Testis (tissue), 3 donors: ENCODE measurements around the gene CUX1. TPM values are rescaled to one million over a fixed set of nuclear protein-coding genes. Genes with fewer than 3 reads are reported as not detected.

Experiments used
- DNase-seq: peaks from one replicate; pipeline ENCODE4 v3.0.0-alpha.2; 2019
- H3K27ac ChIP-seq, 2 donors: fragments of 200-600 bp; sonication (generic); one replicate each; pipeline ENCODE4 v1.5.1; 2019
- H3K27me3 ChIP-seq: fragments of 200-600 bp; sonication (generic); one replicate; pipeline ENCODE4 v1.5.1; 2019
- H3K36me3 ChIP-seq: fragments of 200-600 bp; sonication (generic); one replicate; pipeline ENCODE4 v1.5.1; 2017; ENCODE audit warnings: low read depth; ENCODE audit errors: missing control alignments
- H3K4me1 ChIP-seq: fragments of 200-600 bp; sonication (generic); one replicate; pipeline ENCODE4 v1.5.1; 2019
- H3K4me3 ChIP-seq, 2 donors: fragments of 200-600 bp; sonication (generic); one replicate each; pipeline ENCODE4 v1.5.1; 2017 to 2019
- H3K9me3 ChIP-seq: fragments of 200-600 bp; sonication (generic); one replicate; pipeline ENCODE4 v1.5.1; 2017
- CTCF ChIP-seq, 3 experiments: fragments of 450-650 bp in 2 of 3; fragments of 200-600 bp in 1 of 3; sonication (generic) in 1 of 3; IDR thresholded peaks; one replicate each; pipeline ENCODE4 v1.5.1; 2016 to 2019; ENCODE audit warnings: antibody characterized with exemption in 3 of 3, mild to moderate bottlenecking in 2 of 3, moderate library complexity in 1 of 3
- POLR2A ChIP-seq: fragments of 450-650 bp; IDR thresholded peaks from one replicate; pipeline ENCODE4 v1.6.1; 2017; ENCODE audit warnings: antibody characterized with exemption, mild to moderate bottlenecking, moderate library complexity
- WGBS, 2 donors: methylation state at CpG; one replicate each; pipeline ENCODE4 v1.1.5; 2018; 5-methylcytosine and 5-hydroxymethylcytosine counted together
- intact Hi-C: fragments of 100-400 bp; cut with DNase I; formaldehyde crosslinking; loops from one replicate; pipeline ENCODE4 v1.15.1; 2023; ENCODE audit warnings: low total_unique reads
- polyA plus RNA-seq: library from polyadenylated mRNA; stranded (reverse); fragments of 350-450 nt; fragmentation: Illumina TruSeq; extraction: RNeasy Lipid Tissue Mini Kit (QIAGEN cat#74804); gene quantifications from one replicate; pipeline ENCODE4 v1.2.3, GENCODE V29; 2014; ENCODE audit warnings: low read depth, low replicate concordance; ENCODE audit not compliant: insufficient read depth
- total RNA-seq, 2 donors: library from RNA; depleted of rRNA; stranded (reverse); fragments of >200 nt; gene quantifications; one replicate each; pipeline ENCODE4 v1.2.3, GENCODE V29; 2016

The CUX1 gene
- total and polyA plus RNA-seq, 3 donors from 2014 or later, result 30.8 to 46.3 (median 43.1) TPM

GRCh38 chr7:102069931-102070629 lies 252.7 kb downstream of the CUX1 start:
- Histone ChIP-seq H3K36me3 (no peaks in the 10 kb centered on the region), H3K4me3 (no peak overlapping the region), H3K27ac (no peak overlapping the region), H3K27me3 (no peaks in the 10 kb centered on the region), H3K9me3 (no peaks in the 10 kb centered on the region), H3K4me1 (no peaks in the 10 kb centered on the region)
- no peak for DNase-seq
- TF ChIP-seq POLR2A (no peak), CTCF (IDR thresholded peaks at IDR 0.05) (no peak)
- intact Hi-C loops, result no loop called here
- 92 to 93% methylated on average over 7 of the region's 7 CpGs for WGBS, 2 donors

GRCh38 chr7:102072003-102072402 lies 254.6 kb downstream of the CUX1 start:
- Histone ChIP-seq H3K27ac (no peak overlapping the region), H3K4me1 (no peaks in the 10 kb centered on the region), H3K9me3 (no peaks in the 10 kb centered on the region), H3K27me3 (no peaks in the 10 kb centered on the region), H3K4me3 (no peak overlapping the region), H3K36me3 (no peaks in the 10 kb centered on the region)
- no peak for DNase-seq
- intact Hi-C loops, result no loop called here
- WGBS, 2 donors, result 89 to 99% methylated on average over 5 of the region's 5 CpGs
- no peak for TF ChIP-seq POLR2A
- TF ChIP-seq CTCF (IDR thresholded peaks at IDR 0.05), result no peak

- no peaks in the 10 kb centered on the region for H3K4me1 ChIP-seq
- no peaks in the 10 kb centered on the region for H3K36me3 ChIP-seq
- intact Hi-C loops, result no loop called here
- no peaks in the 10 kb centered on the region for H3K9me3 ChIP-seq
- 86 to 90% methylated on average over 8 of the region's 8 CpGs for whole genome bisulfite sequencing, 2 donors
- TF ChIP-seq POLR2A (no peak), CTCF (IDR thresholded peaks at IDR 0.05) (no peak)
- no peak for DNase-seq
- no peak overlapping the region for H3K27ac ChIP-seq
- no peaks in the 10 kb centered on the region for H3K27me3 ChIP-seq
- H3K4me3 ChIP-seq, result no peak overlapping the region
These were observed 255.3 kb downstream of the CUX1 start for GRCh38 chr7:102072636-102073209.

- WGBS, 2 donors, result 89 to 96% methylated on average over 12 to 14 of the region's 14 CpGs
- Histone ChIP-seq H3K4me1 (no peaks in the 10 kb centered on the region), H3K36me3 (no peaks in the 10 kb centered on the region), H3K27ac (no peak overlapping the region), H3K9me3 (no peaks in the 10 kb centered on the region), H3K27me3 (no peaks in the 10 kb centered on the region), H3K4me3 (no peak overlapping the region)
- no peak for TF ChIP-seq CTCF (IDR thresholded peaks at IDR 0.05)
- TF ChIP-seq POLR2A, result no peak
- intact Hi-C loops, result no loop called here
- no peak for DNase-seq
These were observed 256.8 kb downstream of the CUX1 start for GRCh38 chr7:102073931-102074880.
